ENCODE results near the gene STMN1. TPM values are rescaled to one million over a fixed set of nuclear protein-coding genes. Genes with fewer than 3 reads are reported as not detected.
A peak's percentile ranks its signal among the peaks of the same experiment; 100 is the strongest.

Gene STMN1
- total RNA-seq, 1 experiment from 2014 or later = 368 TPM

DNA sequence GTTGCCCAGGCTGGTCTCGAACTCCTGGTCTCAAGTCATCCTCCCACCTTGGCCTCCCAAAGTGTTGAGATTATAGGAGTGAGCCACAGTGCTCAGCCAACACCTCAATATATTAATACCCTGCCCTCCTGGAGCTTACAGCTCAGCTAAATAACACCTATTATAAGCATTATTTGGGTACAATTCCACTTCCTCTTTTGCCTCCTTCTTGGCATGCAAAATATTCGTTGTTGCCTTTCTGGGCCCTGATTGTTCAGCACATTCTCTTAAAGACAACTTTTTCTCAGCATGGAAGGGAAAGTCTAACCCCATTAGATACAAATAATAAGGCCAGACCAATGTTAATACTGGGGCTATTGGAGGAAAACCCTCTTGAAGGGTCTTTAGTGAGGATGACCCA lies 33.5 kb downstream of the STMN1 start:
- intact Hi-C loops (cut with micrococcal nuclease) = no loop called here
- Histone ChIP-seq H2AFZ (ENCODE audit: low read depth, low read length, poor library complexity, severe bottlenecking) (no peak overlapping the region), H3K79me2 (ENCODE audit: insufficient read depth, low read length) (peaks cover 10% of the 10 kb centered on the region; the same call in 1 of the 2 replicates), H3K9me2 (ENCODE audit: insufficient read depth) (no peaks in the 10 kb centered on the region), H3K27ac (ENCODE audit: low read depth, low read length) (no peak overlapping the region), H4K20me1 (ENCODE audit: insufficient read depth) (no peaks in the 10 kb centered on the region), H3K9ac (ENCODE audit: low read length) (no peak overlapping the region), H3K36me3 (ENCODE audit: control insufficient read depth in 1 of 2, insufficient read depth in 2 of 2, low read length in 2 of 2) (no peaks in the 10 kb centered on the region), H3K4me1 (ENCODE audit: control insufficient read depth in 1 of 2, insufficient read depth in 2 of 2, low read length in 2 of 2) (peaks cover 35 to 68% of the 10 kb centered on the region in 2 experiments), H3K4me3 (replicated peaks in 1 of 2; ENCODE audit: low read depth in 1 of 2, low read length in 2 of 2) (no peak overlapping the region), H3K27me3 (ENCODE audit: insufficient read depth, low read length) (no peaks in the 10 kb centered on the region), H3K4me2 (ENCODE audit: low read length) (peak overlapping the region; percentile 11; the same call in 1 of the 2 replicates), H3K9me3 (ENCODE audit: control insufficient read depth in 1 of 2, insufficient read depth in 1 of 2, low read depth in 1 of 2, low read length in 2 of 2) (no peaks in the 10 kb centered on the region)
- ChIA-PET CTCF (no interaction called here), POLR2A (no interaction called here), RAD21 (ENCODE audit: low non-redundant PET in 1 of 2, low total read pairs in 2 of 2, uncharacterized antibody in 2 of 2, unreplicated experiment in 2 of 2) (no interaction called here)
- TF ChIP-seq ZBTB33 (IDR thresholded peaks at IDR 0.05; ENCODE audit: extremely low read depth, insufficient replicate concordance, low read length) (no peak), ZNF274 (IDR thresholded peaks at IDR 0.05; ENCODE audit: low read depth, low read length) (no peak), POLR2AphosphoS5 (IDR thresholded peaks at IDR 0.05; ENCODE audit: low read depth, low read length) (no peak), TCF7L2 (IDR thresholded peaks at IDR 0.05; ENCODE audit: borderline replicate concordance, extremely low read depth, insufficient read depth, insufficient read length) (no peak), MAX (IDR thresholded peaks at IDR 0.05) (no peak), EZH2 (IDR thresholded peaks at IDR 0.05) (no peak), ZFX (IDR thresholded peaks at IDR 0.05) (no peak), CEBPB (IDR thresholded peaks at IDR 0.05; ENCODE audit: low read depth) (no peak), ELF1 (IDR thresholded peaks at IDR 0.05; ENCODE audit: borderline replicate concordance, low read depth) (no peak), SRF (IDR thresholded peaks at IDR 0.05; ENCODE audit: low read depth) (no peak), SIN3A (IDR thresholded peaks at IDR 0.05; ENCODE audit: low read depth) (no peak), POLR2A (IDR thresholded peaks at IDR 0.05; ENCODE audit: borderline replicate concordance, extremely low read depth, insufficient read depth, insufficient read length) (no peak), SP1 (IDR thresholded peaks at IDR 0.05; ENCODE audit: low read depth) (no peak)
- TF ChIP-seq, protein P1, sequence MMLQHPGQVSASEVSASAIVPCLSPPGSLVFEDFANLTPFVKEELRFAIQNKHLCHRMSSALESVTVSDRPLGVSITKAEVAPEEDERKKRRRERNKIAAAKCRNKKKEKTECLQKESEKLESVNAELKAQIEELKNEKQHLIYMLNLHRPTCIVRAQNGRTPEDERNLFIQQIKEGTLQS (IDR thresholded peaks at IDR 0.05) = no peak
- DNase-seq (ENCODE audit: low read depth, low spot score) = no peak
- no TSS peak for BruUV-seq (replicated peaks)
- no peak for ATAC-seq
